DMS153 (cell line): ENCODE data around the gene HPS4.
"Not testable (repeated sequence)": the region's sequence is repeated elsewhere in the genome, so short reads cannot be mapped to it uniquely, and the experiment has no call there.

Source experiments
- DNase-seq: peaks from one replicate; lab custom pipeline; 2025; lab: John Stamatoyannopoulos, UW

Gene HPS4

GRCh38 chr22:26442086-26442756 lies 41.4 kb downstream of the HPS4 start:
- DNase-seq: no peak

GRCh38 chr22:26439559-26439958 lies 44.0 kb downstream of the HPS4 start:
- DNase-seq: no peak

GRCh38 chr22:26438776-26439175 lies 44.8 kb downstream of the HPS4 start:
- not testable (repeated sequence) for DNase-seq

- no peak for DNase-seq
Observed at GRCh38 chr22:26437694-26438392, 45.7 kb downstream of the HPS4 start.

- DNase-seq: peak; percentile 4
Observed at GRCh38 chr22:26436903-26437515, 46.6 kb downstream of the HPS4 start.

- no peak for DNase-seq
Observed at GRCh38 chr22:26435327-26436093, 48.1 kb downstream of the HPS4 start.

GRCh38 chr22:26433805-26434204 lies 49.8 kb downstream of the HPS4 start:
- DNase-seq: no peak

GRCh38 chr22:26432619-26433311 lies 50.8 kb downstream of the HPS4 start:
- no peak for DNase-seq

GRCh38 chr22:26431261-26431995 lies 52.2 kb downstream of the HPS4 start:
- DNase-seq: no peak

GRCh38 chr22:26430600-26430999 lies 53.0 kb downstream of the HPS4 start:
- no peak for DNase-seq

GRCh38 chr22:26429458-26430286 lies 53.9 kb downstream of the HPS4 start:
- DNase-seq: no peak

GRCh38 chr22:26428515-26429457 lies 54.8 kb downstream of the HPS4 start, which contains the start of gene ASPHD2:
Gene ASPHD2 (plus strand): TSS chr22:26429260. CDS start chr22:26433616, 4,356 bp downstream.
- peak; percentile 41 for DNase-seq

- DNase-seq: no peak
Observed at GRCh38 chr22:26426924-26427323, 56.7 kb downstream of the HPS4 start.

GRCh38 chr22:26418620-26419019 lies 65.0 kb downstream of the HPS4 start:
- DNase-seq: no peak

GRCh38 chr22:26417406-26417805 lies 66.2 kb downstream of the HPS4 start:
- no peak for DNase-seq

GRCh38 chr22:26416670-26417276 lies 66.8 kb downstream of the HPS4 start:
- no peak for DNase-seq

GRCh38 chr22:26416256-26416655 lies 67.3 kb downstream of the HPS4 start:
- DNase-seq: no peak

GRCh38 chr22:26414347-26414746 lies 69.2 kb downstream of the HPS4 start:
- no peak for DNase-seq

- DNase-seq: no peak
Observed at GRCh38 chr22:26410386-26410785, 73.2 kb downstream of the HPS4 start.
